Activated CD8-positive, alpha-beta memory T cell treated with anti-CD3 and anti-CD28 coated beads for 36 hours (primary cell): Measurements from ENCODE around the gene TBC1D30. TPM values are rescaled to one million over a fixed set of nuclear protein-coding genes. Genes with fewer than 3 reads are reported as not detected.
"Not testable (repeated sequence)": the region's sequence is repeated elsewhere in the genome, so short reads cannot be mapped to it uniquely, and the experiment has no call there.

Experiments
- CTCF ChIA-PET: fragments of 350-600 bp; sonication (Branson Sonifier 250); formaldehyde crosslinking; loops from one replicate; lab custom pipeline; 2021; ENCODE audit warnings: antibody characterized with exemption; lab: Charles Lee
- POLR2A ChIA-PET: fragments of 350-600 bp; sonication (Branson Sonifier 250); formaldehyde crosslinking; loops from one replicate; lab custom pipeline; 2021; ENCODE audit warnings: antibody characterized with exemption; lab: Charles Lee
- total RNA-seq, 2 experiments: library from RNA; stranded (reverse); gene quantifications; one replicate each; pipeline ENCODE4 v1.2.3, GENCODE V29; 2021

The TBC1D30 gene
- 1 to 10 TPM; 1.9 to 2.8 TPM for total RNA-seq

GRCh38 chr12:64824500-64825142 lies at the start of gene TBC1D30:
Gene TBC1D30 (plus strand): TSS chr12:64824647. CDS start chr12:64824880, 233 bp downstream.
- ChIA-PET CTCF (no interaction called here), POLR2A (no interaction called here)

GRCh38 chr12:64775147-64775736 lies 49.2 kb upstream of the TBC1D30 start:
- CTCF ChIA-PET, POLR2A ChIA-PET: not testable (repeated sequence)

GRCh38 chr12:64779354-64779974 lies 45.0 kb upstream of the TBC1D30 start:
- CTCF ChIA-PET, result interaction anchor here (0.6 to 1.7 kb wide), 3 partner anchors 17 to 170 kb away, joined by 3 to 5 read pairs (median 4); no protein-coding TSS in a partner anchor
- POLR2A ChIA-PET, result no interaction called here

DNA sequence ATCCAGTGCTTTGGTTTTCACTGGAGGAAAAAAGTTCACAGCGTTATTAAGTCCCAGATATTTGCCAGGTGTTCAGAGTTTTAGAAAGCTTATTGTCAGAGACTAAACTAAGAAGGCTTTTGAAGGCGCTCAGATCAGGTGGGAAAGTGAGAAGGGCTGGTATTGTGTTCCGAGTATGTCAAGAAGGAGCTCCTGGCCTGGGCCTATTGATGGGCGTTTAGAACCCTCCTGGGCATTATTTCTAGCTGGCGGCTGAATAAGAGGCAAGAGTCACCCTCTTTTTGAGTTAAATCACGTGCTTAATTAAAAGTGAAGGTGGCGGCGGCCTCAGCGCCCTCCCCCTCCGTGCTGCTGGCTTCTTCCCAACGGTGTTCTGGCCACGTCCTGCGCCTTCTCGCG lies 44.3 kb upstream of the TBC1D30 start:
- CTCF ChIA-PET, result interaction anchor here (0.6 to 1.7 kb wide), 3 partner anchors 16 to 171 kb away, joined by 3 to 5 read pairs (median 4); no protein-coding TSS in a partner anchor

GRCh38 chr12:64780531-64781279 lies 43.7 kb upstream of the TBC1D30 start:
- ChIA-PET CTCF (interaction anchor here (0.6 to 1.4 kb wide), 3 partner anchors 18 to 453 kb away, joined by 3 to 4 read pairs (median 3); no protein-coding TSS in a partner anchor), POLR2A (interaction anchor here (0.5 kb wide), 1 partner anchor 17 kb away, joined by 4 read pairs; no protein-coding TSS in a partner anchor)

More for the DNA sequence above, 44.3 kb upstream of the TBC1D30 start:
- POLR2A ChIA-PET, result interaction anchor here (0.5 kb wide), 1 partner anchor 16 kb away, joined by 4 read pairs; no protein-coding TSS in a partner anchor

DNA sequence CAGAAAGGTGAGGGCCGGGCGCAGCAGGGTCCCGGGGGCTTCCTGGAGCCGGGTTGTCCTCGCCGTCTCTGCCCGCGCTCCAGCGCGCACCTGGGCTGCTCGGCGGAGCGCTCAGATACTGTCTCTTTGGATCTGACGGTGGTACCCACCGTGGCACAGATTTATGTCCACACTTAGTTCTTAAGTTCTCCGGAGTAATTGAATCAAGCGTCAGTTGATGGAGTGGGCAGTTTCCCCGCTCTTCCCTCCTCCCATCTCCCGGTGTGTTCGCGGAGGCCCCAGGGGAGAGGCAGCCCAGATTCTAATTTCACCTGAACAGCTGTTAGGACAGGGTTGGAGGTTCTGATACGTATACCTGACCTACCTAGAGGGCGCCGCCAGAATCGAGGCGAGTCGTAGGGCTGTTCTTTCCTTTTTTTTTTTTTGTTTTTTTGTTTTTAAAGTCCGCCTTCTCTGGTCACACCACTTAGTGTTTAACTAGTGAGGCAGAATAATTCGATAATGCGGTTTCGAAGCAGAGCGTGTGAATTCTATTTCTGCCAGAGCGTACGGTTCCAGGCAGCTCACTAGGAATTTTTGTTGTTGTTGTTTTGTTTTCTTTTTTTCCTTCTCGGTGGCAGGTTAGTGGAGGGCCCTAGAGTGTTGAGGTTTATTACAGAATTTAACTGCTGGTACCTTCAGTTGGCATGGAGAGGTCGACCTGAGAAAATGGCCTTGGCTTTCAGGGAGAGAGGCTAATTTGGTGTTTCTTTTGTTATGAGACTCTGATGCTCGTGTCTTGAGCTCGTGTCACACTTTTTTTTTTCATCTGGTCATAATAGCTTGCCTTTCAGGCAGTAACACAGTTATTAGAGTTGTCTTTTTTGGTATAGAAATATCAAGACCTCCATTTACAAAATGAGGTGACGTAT lies 42.9 kb upstream of the TBC1D30 start:
- CTCF ChIA-PET, result interaction anchor here (0.7 to 1.3 kb wide), 3 partner anchors 13 to 452 kb away, joined by 3 to 4 read pairs (median 3); no protein-coding TSS in a partner anchor
- POLR2A ChIA-PET, result interaction anchor here (0.7 kb wide), 1 partner anchor 138 kb away, joined by 3 read pairs; no protein-coding TSS in a partner anchor

DNA sequence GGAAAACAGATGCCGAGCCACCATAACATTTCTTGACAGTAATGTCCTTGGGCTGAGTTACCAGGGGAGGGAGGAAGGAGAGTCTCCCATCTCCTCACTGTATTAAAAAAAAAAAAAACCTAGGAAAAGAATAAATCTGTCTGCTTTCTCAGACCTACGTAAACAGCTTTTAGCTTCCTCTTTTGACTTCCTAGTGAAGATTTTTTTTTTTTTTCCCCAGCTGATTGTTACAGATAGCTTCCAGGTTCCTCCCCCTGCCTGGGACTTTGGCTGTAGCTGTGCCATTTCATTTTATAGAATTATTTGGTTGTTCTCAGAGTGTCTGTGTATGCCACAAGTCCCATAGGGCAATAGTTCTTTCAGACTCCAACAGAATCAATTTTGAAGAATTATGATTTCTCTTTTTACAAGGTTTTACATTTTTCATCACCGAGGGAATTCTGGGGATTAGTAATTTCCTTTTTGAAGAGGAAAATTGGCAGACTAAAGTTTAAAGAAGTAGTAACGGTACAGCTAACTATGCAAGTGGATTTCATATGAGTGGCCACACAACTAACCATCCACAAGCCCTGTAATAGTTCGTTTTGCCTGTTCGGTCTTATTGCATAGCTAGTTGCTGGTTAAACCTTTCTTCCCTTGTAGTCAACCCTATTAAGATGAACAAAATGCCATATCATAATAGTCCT lies 42.1 kb upstream of the TBC1D30 start:
- ChIA-PET CTCF (interaction anchor here (0.9 to 1.3 kb wide), 4 partner anchors 9 to 14 kb away, joined by 3 to 4 read pairs (median 3); no protein-coding TSS in a partner anchor), POLR2A (interaction anchor here (0.7 kb wide), 1 partner anchor 139 kb away, joined by 3 read pairs; no protein-coding TSS in a partner anchor)

- ChIA-PET POLR2A (no interaction called here), CTCF (interaction anchor here (1.6 kb wide), 1 partner anchor 10 kb away, joined by 4 read pairs; no protein-coding TSS in a partner anchor)
Observed at GRCh38 chr12:64785838-64786237, 38.6 kb upstream of the TBC1D30 start.

- ChIA-PET CTCF (interaction anchor here (0.6 to 1.2 kb wide), 2 partner anchors 11 to 88 kb away, joined by 3 read pairs; no protein-coding TSS in a partner anchor), POLR2A (no interaction called here)
Observed at GRCh38 chr12:64790166-64790565, 34.3 kb upstream of the TBC1D30 start.

- CTCF ChIA-PET, result no interaction called here
- POLR2A ChIA-PET, result no interaction called here
Observed at GRCh38 chr12:64791036-64791435, 33.4 kb upstream of the TBC1D30 start.

GRCh38 chr12:64792128-64792527 lies 32.3 kb upstream of the TBC1D30 start:
- ChIA-PET POLR2A (no interaction called here), CTCF (interaction anchor here (0.9 kb wide), 1 partner anchor 10 kb away, joined by 3 read pairs; no protein-coding TSS in a partner anchor)

- CTCF ChIA-PET, result no interaction called here
- POLR2A ChIA-PET, result no interaction called here
Observed at GRCh38 chr12:64793610-64794009, 30.8 kb upstream of the TBC1D30 start.

- ChIA-PET CTCF (interaction anchor here (1.3 kb wide), 1 partner anchor 13 kb away, joined by 3 read pairs; no protein-coding TSS in a partner anchor), POLR2A (no interaction called here)
Observed at GRCh38 chr12:64794305-64794704, 30.1 kb upstream of the TBC1D30 start.

- ChIA-PET POLR2A (no interaction called here), CTCF (interaction anchor here (0.5 to 1.2 kb wide), 8 partner anchors 9 to 189 kb away, joined by 3 to 5 read pairs (median 4); no protein-coding TSS in a partner anchor)
Observed at GRCh38 chr12:64796205-64796845, 28.1 kb upstream of the TBC1D30 start.

- CTCF ChIA-PET, result interaction anchor here (0.6 to 0.8 kb wide), 4 partner anchors 9 to 1125 kb away, joined by 3 to 5 read pairs (median 4); no protein-coding TSS in a partner anchor
- POLR2A ChIA-PET, result no interaction called here
Observed at GRCh38 chr12:64797156-64797555, 27.3 kb upstream of the TBC1D30 start.

- POLR2A ChIA-PET, result no interaction called here
- CTCF ChIA-PET, result interaction anchor here (0.7 kb wide), 2 partner anchors 18 to 696 kb away, joined by 3 to 4 read pairs; no protein-coding TSS in a partner anchor
Observed at GRCh38 chr12:64798165-64798564, 26.3 kb upstream of the TBC1D30 start.
